ENCODE data around the gene PNPLA1.

Gene PNPLA1

DNA sequence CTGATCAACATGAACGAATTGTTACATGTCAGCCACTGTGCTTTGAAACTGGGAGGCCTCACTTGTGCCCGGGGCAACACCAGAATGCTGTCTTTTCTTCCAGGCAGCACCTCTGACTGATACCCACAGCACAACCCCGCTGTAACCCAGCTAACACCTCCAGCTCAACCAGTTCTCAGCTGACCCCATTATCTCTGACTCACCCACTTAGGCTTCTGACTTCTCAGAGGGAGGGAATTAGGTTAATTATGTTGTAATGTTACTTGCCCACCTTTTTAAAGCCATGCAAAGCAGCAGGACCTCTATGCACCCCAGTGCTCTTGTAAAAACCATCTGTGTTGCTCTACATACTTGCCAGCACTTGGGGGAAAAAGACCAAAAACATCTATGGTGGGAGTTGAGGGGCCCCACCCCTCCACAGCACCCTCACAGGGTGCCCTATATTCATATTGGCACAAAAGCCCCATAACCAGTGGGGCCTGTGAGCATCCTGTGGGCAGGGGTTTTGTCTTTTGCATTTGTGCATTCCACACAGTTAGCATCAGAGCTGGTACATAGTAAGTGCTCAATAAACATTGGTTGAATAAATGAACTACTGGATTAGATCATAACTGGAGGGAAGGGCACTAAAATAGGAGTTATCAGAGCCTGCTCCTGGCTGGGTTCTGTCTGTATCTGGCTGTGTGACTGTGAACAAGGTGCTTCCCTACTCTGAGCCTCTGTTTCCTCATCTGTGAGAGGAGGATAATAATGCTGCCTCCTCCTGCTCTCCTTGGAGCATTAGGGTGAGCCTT, 44.6 kb downstream of the PNPLA1 start:
- no peak for DNase-seq (ENCODE audit: low read depth in 4 of 4, low spot score in 1 of 4)

DNA sequence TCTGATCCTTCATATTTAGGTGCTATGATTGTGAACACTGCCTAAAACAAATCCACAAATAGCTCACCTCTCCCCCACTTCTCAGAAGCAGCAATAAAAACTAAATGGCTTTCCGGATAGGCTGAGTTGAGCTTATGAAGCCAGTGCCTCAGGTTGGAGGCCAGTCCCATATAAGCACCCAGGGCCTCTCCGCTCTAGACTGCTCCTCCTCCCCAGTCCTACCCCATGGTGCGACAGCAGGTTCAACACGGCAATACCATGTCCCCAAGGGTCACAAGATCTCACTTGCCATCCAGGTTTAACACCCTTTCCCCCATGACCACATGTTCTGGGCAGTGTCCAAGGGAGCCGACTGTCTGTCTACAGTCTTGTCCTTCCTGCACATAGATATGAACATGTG, 46.1 kb downstream of the PNPLA1 start:
- no peak for DNase-seq (ENCODE audit: low read depth in 4 of 4, low spot score in 1 of 4)

DNA sequence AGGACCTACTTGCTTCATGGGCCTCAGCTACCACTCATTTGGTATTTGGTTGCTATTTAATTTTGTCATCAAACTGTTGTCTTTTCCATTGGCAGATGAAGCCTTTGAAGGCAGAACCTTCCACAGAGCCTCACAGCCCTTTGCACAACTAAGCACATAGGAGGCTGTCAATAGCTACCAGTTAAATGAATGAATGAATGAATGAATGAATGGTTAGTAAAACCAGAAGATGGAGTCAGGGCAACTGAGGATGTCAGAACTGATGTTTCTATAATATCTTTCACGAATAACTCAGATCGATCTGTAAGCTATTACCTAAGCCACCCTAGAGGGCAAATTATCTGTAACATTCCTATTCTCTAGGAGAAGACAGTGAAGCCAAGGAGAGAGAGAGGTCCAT, 47.8 kb downstream of the PNPLA1 start:
- no peak for DNase-seq (ENCODE audit: low read depth in 4 of 4, low spot score in 1 of 4)

DNA sequence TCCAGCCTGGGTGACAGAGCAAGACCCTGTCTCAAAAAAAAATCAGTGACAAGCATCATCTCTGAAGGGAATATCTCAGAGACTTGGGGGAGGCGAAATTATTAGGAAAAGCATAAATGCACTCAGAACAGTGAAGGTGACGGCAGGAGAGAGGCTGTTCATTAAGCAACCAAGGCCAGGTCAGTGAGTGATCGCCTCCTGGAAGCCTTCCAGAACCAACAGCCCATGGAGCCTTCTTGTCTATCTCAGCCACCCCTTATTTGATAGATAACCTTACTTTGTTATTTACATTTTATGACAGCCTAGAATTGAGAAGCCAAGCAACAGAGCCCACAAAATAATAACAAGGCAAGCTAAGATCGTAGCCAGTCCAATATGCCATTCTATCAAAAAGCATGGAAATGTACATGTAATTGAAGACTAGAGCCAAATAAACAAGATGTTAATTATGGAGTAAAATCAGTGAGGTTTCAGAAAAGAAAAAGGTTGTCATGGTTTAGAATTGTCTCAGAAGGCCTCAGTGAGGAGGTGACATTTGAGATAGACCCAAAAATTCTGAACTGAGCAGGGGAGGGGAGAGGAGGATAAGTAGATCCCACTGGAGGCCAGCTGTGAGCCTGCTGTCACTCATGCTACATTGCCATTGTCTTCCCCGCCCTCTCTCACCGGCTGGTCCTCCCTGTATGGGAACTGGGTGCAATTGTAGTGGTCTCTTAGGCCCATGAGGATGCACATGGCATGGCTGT, 49.0 kb downstream of the PNPLA1 start:
- no peak for DNase-seq (ENCODE audit: low read depth in 4 of 4, low spot score in 1 of 4)

DNA sequence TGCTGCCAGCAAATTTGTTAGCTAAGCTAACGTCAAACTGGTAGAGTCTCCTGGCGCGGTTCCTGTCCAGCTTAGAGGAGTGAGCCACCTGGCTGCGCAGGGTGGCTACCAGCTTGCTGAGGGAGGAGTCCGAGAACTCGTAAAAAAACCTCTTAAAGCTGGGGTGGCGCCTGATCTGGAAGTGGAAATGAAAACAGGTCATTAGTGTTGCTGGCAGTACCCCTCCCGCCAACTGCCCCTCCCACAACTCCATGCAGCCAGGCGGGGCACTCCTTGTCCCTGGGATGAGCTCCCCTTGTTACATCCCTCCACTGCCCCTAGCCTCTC, 49.5 kb downstream of the PNPLA1 start:
- no peak for DNase-seq (ENCODE audit: low read depth in 4 of 4, low spot score in 1 of 4)

DNA sequence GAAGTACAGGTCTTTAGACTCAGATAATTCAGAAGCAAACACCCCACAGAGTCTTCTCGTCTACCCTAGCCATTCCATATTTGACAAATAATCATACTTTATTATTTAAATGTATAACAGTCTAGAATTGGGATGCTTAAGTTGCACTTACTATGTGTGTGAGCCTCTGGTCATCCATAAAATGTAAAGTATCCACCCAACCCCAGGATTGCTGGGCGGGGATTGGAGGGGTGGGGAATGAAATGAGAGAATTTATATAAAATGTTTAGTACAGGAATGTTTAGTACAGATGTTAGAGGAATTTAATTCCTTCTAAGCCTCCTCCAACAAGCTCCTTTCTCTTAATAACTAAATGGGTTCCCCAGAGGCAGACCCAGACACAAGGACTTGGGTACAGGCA, 50.0 kb downstream of the PNPLA1 start:
- DNase-seq (ENCODE audit: low read depth in 4 of 4, low spot score in 1 of 4) = no peak

DNA sequence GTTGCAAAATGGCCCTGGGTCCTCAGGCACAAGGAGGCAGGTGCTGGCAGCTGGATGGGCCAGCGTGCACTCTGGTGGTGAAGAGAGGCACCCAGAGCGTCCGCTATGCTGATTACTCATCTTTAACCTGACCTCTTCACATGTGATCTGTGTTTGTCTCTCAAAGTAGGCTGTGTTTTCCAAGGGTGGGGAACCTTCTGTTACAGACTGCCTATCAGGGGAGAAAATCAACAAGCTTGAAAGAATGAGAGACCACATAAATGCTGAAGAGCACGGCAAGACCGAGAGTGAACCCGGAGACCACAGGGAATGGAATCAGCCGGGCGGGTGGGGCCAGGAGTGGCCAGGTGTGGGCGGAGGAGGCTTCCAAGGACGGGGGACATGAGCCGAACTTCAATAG, 50.6 kb downstream of the PNPLA1 start:
- no peak for DNase-seq (ENCODE audit: low read depth in 4 of 4, low spot score in 1 of 4)

DNA sequence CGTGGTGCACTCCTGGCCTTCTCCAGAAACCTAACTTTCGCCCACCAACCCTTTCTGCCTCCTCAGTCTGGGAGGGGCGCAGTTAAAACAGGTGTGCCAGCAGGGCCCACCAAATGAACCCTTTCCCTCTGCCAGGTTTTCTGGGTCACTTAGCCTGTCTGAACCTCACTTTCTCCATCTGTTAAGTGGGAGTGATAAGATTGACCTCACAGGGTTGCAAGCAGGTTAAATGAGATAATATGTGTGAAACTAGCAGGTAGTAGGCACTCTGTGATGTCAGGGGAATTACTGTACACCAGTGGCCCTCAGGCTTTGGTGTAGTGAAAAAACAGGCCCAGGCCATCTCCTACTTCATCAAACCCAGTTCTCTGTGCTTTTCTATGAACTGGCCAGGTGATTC, 52.7 kb downstream of the PNPLA1 start:
- no peak for DNase-seq (ENCODE audit: low read depth in 4 of 4, low spot score in 1 of 4)

DNA sequence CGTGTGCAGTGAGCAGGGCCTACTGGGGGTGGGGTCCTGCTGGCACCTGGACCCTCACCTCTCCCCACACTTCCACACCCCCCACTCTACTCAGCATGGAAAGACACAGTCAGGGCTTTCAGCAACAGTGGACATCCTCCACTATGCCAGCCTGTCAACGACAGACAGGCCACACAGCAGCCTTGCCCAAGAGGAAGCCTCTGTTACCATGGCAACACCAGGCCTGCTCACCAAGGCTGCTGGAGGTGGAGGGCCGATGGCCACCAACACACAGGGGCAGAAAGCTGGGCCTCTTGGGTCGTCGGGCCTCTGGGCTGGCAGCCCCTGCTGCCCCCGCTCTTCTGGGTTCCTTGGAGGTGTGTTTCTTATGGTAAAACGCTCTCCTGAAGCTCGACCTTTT, 53.2 kb downstream of the PNPLA1 start:
- DNase-seq (ENCODE audit: low read depth in 4 of 4, low spot score in 1 of 4) = no peak

DNA sequence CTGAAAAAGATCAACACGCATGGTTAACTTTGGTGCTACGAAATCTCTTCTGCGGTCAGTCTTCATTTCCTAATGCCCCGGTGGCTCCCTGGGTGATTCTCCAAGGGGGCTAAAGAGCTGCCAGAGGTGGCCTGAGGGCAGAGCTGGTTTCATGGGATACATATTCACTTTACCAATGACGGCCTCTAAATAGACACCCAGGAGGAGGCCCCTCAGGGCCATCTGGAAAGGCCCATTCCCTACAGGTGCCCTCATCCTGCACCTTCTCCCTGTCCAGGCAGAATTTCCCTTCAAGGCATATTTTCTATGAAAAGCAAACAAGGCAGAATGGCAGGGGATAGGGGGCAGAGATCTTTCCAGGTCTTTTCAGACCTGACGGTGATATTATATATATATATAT, 54.3 kb downstream of the PNPLA1 start:
- no peak for DNase-seq (ENCODE audit: low read depth in 4 of 4, low spot score in 1 of 4)

DNA sequence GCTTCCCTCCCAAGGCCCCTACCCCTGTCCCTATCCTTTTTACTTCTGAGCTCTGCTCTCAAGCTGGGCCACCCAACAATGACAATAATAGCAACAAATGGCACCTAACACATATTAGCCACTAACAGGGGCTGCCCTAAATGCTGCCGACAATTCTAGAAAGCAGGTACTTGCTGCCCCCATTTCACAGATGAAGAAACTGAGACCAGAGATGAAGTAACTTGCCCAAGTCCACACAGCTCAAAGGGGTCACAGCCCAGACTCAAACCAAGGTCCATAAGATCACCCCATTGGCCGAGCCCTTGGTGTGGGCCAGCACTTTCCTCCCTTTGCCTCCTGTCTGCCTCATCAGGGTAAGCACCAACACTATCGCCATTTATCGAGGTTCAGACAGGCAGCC, 54.9 kb downstream of the PNPLA1 start:
- no peak for DNase-seq (ENCODE audit: low read depth in 4 of 4, low spot score in 1 of 4)

DNA sequence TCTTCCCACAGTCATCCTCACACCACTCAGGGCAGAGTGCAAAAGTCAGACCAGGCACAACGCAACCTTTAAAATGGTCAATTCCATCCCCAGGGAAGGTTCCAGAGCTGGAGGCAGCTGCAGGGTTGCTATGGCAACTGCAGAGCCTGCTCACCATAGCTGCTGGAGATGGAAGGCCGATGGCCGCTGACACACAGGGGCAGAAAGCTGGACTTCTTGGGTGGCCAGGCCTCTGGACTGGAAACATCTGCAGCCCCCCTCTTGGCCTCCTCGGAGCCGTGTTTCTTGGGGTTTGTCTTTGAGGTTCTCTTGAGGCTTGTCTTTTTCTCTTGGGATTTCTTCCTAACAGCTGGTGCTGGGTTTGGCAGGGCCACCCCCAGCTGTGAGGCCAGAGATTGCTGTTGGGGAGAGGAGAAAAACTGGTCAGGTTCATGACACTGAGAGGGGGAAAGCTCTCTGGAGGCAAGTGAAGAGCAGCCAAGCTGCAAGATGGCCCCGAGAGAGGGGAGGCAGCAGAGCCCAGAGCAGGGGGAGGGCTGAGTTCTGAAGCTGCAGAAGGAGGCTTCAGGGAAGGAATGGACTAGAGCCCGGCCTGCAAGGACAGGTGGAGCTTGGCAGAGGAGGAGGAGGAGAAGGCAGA, 56.6 kb downstream of the PNPLA1 start:
- no peak for DNase-seq (ENCODE audit: low read depth in 4 of 4, low spot score in 1 of 4)

DNA sequence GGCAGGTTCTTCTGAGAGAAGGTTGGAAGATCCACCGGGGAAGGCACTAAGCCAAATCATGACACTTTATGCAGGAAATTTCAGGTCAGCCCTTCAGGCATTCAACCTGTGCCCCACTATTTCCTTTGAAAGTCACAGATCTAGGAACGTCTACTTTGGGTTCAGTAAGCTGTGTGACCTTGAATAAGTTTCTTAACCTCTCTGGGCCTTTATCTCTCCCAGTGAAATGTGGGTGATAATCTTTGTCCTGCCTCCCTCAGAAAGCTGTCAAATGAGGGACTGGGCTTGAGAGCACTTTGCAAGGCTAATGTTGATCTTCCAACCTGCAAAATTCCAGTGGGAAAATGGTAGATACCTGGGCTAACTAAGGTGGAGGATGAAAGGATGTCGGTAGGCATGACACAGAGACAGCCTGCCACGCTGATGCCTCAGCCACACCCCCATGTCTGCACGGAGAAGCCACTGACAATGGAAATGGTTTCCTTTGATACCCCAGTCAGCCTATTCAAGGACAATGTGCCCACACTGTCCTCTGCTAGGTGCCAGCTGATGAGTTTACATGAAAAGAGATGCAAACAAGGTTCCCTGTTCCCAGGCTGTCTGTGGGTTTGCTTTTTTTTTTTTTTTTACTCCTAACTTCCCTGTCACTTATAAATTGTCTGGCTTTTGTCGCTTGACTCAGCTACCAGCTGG, 57.5 kb downstream of the PNPLA1 start:
- no peak for DNase-seq (ENCODE audit: low read depth in 4 of 4, low spot score in 1 of 4)

DNA sequence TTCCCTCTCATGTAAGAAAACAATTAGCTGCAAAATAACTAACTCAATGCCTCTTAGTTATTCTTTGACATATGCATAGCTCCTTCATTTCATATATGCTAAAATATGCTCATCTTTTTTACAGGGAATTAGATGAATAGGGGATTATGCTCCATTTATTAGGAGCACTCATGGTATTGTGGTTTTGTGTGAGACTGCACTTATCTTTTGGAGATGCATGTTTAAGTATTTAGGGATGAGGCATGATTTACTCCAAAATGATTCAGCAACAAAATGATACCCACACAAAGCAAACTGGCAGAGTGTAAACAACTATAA, 58.0 kb downstream of the PNPLA1 start:
- DNase-seq (ENCODE audit: low read depth in 4 of 4, low spot score in 1 of 4) = no peak

DNA sequence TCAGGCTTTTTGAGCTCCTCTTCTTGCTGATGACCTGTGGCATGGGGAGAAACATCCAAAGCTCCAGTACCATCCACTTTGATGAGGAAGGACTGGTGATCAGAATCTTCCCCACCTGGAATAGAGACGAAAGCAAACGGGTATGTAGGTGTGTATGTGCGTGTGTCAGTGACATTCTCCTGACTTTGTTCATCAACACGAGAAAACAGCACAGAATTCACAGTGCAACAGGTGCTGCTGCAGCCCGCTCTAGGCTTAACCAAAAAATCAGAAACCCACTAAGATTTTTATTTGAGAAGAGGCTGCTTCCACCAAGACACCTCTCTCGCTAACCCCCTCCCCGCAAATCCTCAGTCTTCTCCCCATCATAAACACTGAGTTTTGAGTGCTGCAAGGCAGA, 58.7 kb downstream of the PNPLA1 start:
- no peak for DNase-seq (ENCODE audit: low read depth in 4 of 4, low spot score in 1 of 4)

DNA sequence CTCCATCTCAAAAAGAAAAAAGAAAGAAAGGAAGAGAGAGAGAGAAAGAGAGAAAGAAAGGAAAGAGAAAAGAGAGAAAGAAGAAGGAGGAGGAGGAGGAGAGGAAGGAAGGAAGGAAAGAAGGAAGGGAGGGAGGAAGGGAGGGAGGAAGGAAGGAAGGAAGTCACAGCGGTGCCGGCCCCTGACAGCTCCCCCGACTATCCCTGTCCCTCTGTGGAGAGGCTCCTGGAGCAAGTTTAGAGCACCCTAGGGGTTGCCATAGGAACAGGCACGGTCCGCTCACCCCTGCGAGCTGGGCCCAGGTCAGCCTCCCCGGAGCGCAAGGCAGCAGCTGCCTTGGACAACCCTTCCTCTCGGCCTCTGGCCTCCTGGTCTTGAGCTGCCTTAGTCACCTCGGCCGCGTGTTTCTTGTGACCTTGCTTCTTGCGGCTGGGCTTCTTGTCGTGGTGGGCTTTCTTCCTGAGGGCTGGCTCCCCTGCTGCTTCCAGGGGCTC, 60.0 kb downstream of the PNPLA1 start:
- no peak for DNase-seq (ENCODE audit: low read depth in 4 of 4, low spot score in 1 of 4)

DNA sequence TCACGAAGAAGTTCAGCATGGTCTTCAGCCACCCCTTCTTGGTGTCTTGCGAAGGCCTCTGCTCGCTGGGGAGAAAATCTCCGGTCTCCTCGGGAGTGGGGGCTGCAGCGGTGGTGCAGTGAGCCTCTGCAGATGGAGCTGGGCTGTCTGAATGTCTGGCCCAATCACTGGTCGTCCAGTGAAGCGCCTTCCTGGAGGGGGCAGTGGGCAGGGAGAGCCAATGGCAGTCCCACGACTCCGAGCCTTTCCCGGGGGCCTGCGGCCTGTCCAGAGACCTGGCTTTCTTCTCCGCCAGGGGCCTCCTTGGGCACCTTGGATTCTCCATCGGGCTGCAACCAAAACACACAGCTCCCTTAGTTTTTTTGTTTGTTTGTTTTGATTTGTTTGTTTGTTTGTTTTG, 60.5 kb downstream of the PNPLA1 start:
- DNase-seq (ENCODE audit: low read depth in 4 of 4, low spot score in 1 of 4) = no peak

DNA sequence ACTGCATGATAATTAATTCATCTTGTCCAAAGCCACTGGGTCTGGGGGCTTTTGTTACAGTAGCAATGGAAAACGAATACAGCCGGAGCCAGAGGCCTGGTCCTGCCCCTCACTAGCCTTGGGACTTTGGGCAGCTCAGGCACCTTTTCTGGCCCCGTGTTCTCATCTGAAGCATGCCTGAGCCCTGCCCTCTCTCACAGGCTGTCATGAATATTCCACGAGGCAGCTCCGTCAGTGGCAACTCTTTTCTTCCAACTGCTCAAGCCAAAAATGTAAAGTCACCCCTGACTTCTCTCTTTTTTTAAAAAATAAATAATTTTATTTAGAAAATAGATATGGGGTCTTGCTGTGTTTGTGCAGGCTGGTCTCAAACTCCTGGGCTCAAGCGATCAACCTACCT, 61.5 kb downstream of the PNPLA1 start:
- no peak for DNase-seq (ENCODE audit: low read depth in 4 of 4, low spot score in 1 of 4)

DNA sequence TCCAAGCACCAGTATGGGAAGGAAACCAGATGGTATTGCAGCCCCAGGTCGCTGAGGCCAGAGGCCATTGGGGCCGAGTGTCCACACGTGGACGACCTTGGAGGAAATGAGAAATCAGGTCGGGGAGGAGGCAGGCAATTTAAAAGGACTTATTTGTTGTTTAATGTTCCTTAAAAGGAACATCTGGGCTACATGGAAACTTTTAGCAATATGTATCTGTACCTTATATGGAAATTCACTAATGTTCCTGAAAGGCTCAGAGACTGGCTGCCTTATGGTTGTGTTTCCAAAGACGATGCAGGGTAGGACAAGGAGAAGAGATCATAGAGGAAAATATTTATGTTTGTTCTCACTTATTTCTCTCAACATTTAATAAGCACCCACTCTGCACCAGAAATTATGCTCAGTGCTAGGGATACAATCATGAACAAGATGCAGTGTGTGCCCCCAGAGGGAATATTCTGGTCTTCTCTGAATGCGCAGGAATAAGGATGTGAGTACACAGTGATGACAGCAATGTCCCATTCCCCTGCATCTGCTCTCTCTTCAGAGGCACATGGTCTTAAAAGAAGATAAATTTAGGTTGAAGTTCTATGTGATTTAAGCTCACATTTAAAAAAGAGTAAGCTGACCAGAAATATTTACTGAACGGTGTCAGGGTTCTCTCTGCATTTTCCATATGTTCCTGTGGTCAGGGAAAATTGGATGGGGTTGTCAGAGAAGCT, 63.5 kb downstream of the PNPLA1 start:
- no peak for DNase-seq (ENCODE audit: low read depth in 4 of 4, low spot score in 1 of 4)

DNA sequence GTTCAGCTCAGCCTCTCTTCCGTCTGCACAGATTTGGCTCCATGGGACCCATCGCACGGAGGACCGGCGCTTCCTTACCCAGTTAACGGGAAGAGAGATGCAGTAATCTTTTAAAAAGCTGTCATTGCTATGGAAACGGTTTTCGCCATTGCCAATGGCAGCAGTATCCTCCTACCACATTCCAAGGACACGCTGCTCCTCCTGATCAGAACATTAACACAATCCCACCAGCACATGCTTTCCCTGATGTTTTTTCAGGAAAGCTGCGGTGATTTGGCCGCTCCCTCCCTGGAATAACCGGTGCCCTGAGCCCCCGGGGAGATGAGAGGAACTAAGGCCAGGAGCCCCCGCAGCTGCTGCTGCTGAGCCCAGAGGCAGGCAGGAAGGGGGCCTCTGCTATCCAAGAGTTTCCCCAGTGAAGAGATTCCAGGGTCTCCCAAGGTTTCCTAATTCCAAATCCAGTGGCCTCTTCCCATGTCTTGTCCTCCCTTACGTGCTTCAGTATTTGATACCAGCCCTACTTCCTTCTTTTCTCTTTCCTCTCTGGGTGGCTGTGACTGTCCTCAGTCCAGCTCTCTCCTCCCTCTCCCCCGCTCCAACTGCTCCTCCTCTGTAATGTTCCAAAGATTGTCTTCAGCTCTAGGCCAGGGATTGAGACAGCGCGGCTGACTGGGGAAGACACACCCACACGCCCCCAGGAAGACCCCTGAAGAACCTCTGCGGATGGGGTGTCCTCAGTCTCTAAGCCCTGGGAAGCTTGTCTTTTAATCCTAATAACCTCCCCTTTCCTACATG, 64.3 kb downstream of the PNPLA1 start:
- no peak for DNase-seq (ENCODE audit: low read depth in 4 of 4, low spot score in 1 of 4)
